Measurements from ENCODE around the gene TUBGCP2.
"Not testable (repeated sequence)": the region's sequence is repeated elsewhere in the genome, so short reads cannot be mapped to it uniquely, and the experiment has no call there.

Gene TUBGCP2

GRCh38 chr10:133273534-133274143 lies 35.0 kb downstream of the TUBGCP2 start:
- H3K27ac Mint-ChIP-seq = no peak overlapping the region
- ATAC-seq (no peak), DNase-seq (no peak)
- no peaks in the 10 kb centered on the region for H3K9me3 Mint-ChIP-seq
- H3K4me1 Mint-ChIP-seq = peaks cover 32% of the 10 kb centered on the region
- H3K4me3 Mint-ChIP-seq = peak overlapping the region in 1 of 2 donors; percentile 31
- H3K27me3 Mint-ChIP-seq = no peaks in the 10 kb centered on the region

- Mint-ChIP-seq H3K27ac (no peak overlapping the region), H3K4me3 (no peak overlapping the region), H3K4me1 (peaks cover 25% of the 10 kb centered on the region), H3K9me3 (no peaks in the 10 kb centered on the region), H3K27me3 (no peaks in the 10 kb centered on the region)
- ATAC-seq (no peak), DNase-seq (no peak)
Observed at GRCh38 chr10:133272964-133273420, 35.7 kb downstream of the TUBGCP2 start.

GRCh38 chr10:133272301-133272963 lies 36.2 kb downstream of the TUBGCP2 start:
- Mint-ChIP-seq H3K27ac (no peak overlapping the region), H3K4me1 (peaks cover 20% of the 10 kb centered on the region), H3K4me3 (no peak overlapping the region), H3K27me3 (no peaks in the 10 kb centered on the region), H3K9me3 (no peaks in the 10 kb centered on the region)
- ATAC-seq = no peak
- no peak for DNase-seq

- Mint-ChIP-seq H3K9me3 (no peaks in the 10 kb centered on the region), H3K4me3 (no peak overlapping the region), H3K4me1 (peaks cover 18% of the 10 kb centered on the region), H3K27ac (no peak overlapping the region), H3K27me3 (no peaks in the 10 kb centered on the region)
- DNase-seq (no peak), ATAC-seq (no peak)
Observed at GRCh38 chr10:133271521-133272300, 37.0 kb downstream of the TUBGCP2 start.

GRCh38 chr10:133270773-133271297 lies 37.8 kb downstream of the TUBGCP2 start:
- DNase-seq (no peak), ATAC-seq (no peak)
- H3K4me1 Mint-ChIP-seq = peaks cover 17% of the 10 kb centered on the region
- no peaks in the 10 kb centered on the region for H3K27me3 Mint-ChIP-seq
- no peak overlapping the region for H3K4me3 Mint-ChIP-seq
- no peaks in the 10 kb centered on the region for H3K9me3 Mint-ChIP-seq
- H3K27ac Mint-ChIP-seq = no peak overlapping the region

GRCh38 chr10:133270204-133270603 lies 38.5 kb downstream of the TUBGCP2 start:
- Mint-ChIP-seq H3K4me1 (peaks cover 17% of the 10 kb centered on the region), H3K9me3 (no peaks in the 10 kb centered on the region), H3K27me3 (no peaks in the 10 kb centered on the region), H3K4me3 (no peak overlapping the region), H3K27ac (peak overlapping the region in 1 of 2 donors; percentile 54)
- DNase-seq (no peak), ATAC-seq (no peak)

- peaks cover 17% of the 10 kb centered on the region for H3K4me1 Mint-ChIP-seq
- no peak overlapping the region for H3K4me3 Mint-ChIP-seq
- no peak for DNase-seq
- no peaks in the 10 kb centered on the region for H3K27me3 Mint-ChIP-seq
- ATAC-seq = peak; percentile 6
- no peaks in the 10 kb centered on the region for H3K9me3 Mint-ChIP-seq
- H3K27ac Mint-ChIP-seq = no peak overlapping the region
Observed at GRCh38 chr10:133269367-133269766, 39.3 kb downstream of the TUBGCP2 start.

GRCh38 chr10:133268532-133268931 lies 40.1 kb downstream of the TUBGCP2 start:
- H3K4me3 Mint-ChIP-seq = no peak overlapping the region

GRCh38 chr10:133267829-133268228 lies 40.8 kb downstream of the TUBGCP2 start:
- H3K4me1 Mint-ChIP-seq = peaks cover 33% of the 10 kb centered on the region
- no peak overlapping the region for H3K4me3 Mint-ChIP-seq
- DNase-seq = no peak
- no peaks in the 10 kb centered on the region for H3K9me3 Mint-ChIP-seq
- no peaks in the 10 kb centered on the region for H3K27me3 Mint-ChIP-seq
- no peak overlapping the region for H3K27ac Mint-ChIP-seq
- ATAC-seq = peak; percentile 29

More at GRCh38 chr10:133268532-133268931, 40.1 kb downstream of the TUBGCP2 start:
- no peaks in the 10 kb centered on the region for H3K9me3 Mint-ChIP-seq
- ATAC-seq (no peak), DNase-seq (no peak)
- H3K27me3 Mint-ChIP-seq = no peaks in the 10 kb centered on the region
- no peak overlapping the region for H3K27ac Mint-ChIP-seq
- peaks cover 26% of the 10 kb centered on the region for H3K4me1 Mint-ChIP-seq

- no peak overlapping the region for H3K27ac Mint-ChIP-seq
- ATAC-seq (no peak), DNase-seq (no peak)
- H3K27me3 Mint-ChIP-seq = no peaks in the 10 kb centered on the region
- peaks cover 38% of the 10 kb centered on the region for H3K4me1 Mint-ChIP-seq
- H3K4me3 Mint-ChIP-seq = no peak overlapping the region
- H3K9me3 Mint-ChIP-seq = no peaks in the 10 kb centered on the region
Observed at GRCh38 chr10:133267293-133267692, 41.4 kb downstream of the TUBGCP2 start.

GRCh38 chr10:133266056-133266795 lies 42.4 kb downstream of the TUBGCP2 start:
- peaks cover 43% of the 10 kb centered on the region for H3K4me1 Mint-ChIP-seq
- H3K27ac Mint-ChIP-seq = no peak overlapping the region
- no peaks in the 10 kb centered on the region for H3K27me3 Mint-ChIP-seq
- ATAC-seq (no peak), DNase-seq (no peak)
- H3K9me3 Mint-ChIP-seq = no peaks in the 10 kb centered on the region
- H3K4me3 Mint-ChIP-seq = no peak overlapping the region

- not testable (repeated sequence) for H3K9me3 Mint-ChIP-seq, H3K27me3 Mint-ChIP-seq, H3K27ac Mint-ChIP-seq, ATAC-seq, H3K4me3 Mint-ChIP-seq, DNase-seq
- peaks cover 55% of the 10 kb centered on the region for H3K4me1 Mint-ChIP-seq
Observed at GRCh38 chr10:133265052-133265451, 43.6 kb downstream of the TUBGCP2 start.

GRCh38 chr10:133264461-133264860 lies 44.2 kb downstream of the TUBGCP2 start:
- Mint-ChIP-seq H3K4me1 (peaks cover 61% of the 10 kb centered on the region), H3K4me3 (no peak overlapping the region), H3K9me3 (no peaks in the 10 kb centered on the region), H3K27me3 (no peaks in the 10 kb centered on the region), H3K27ac (peak overlapping the region in 1 of 2 donors; percentile 71)
- ATAC-seq (no peak), DNase-seq (no peak)

GRCh38 chr10:133263674-133264073 lies 45.0 kb downstream of the TUBGCP2 start:
- H3K4me3 Mint-ChIP-seq = no peak overlapping the region
- peaks cover 69% of the 10 kb centered on the region for H3K4me1 Mint-ChIP-seq
- H3K27ac Mint-ChIP-seq = peak overlapping the region in 1 of 2 donors; percentile 84
- no peak for DNase-seq
- H3K27me3 Mint-ChIP-seq = no peaks in the 10 kb centered on the region
- no peaks in the 10 kb centered on the region for H3K9me3 Mint-ChIP-seq
- no peak for ATAC-seq

- ATAC-seq = no peak
- no peak overlapping the region for H3K4me3 Mint-ChIP-seq
Observed at GRCh38 chr10:133262696-133263095, 46.0 kb downstream of the TUBGCP2 start.

More at GRCh38 chr10:133262696-133263095, 46.0 kb downstream of the TUBGCP2 start:
- no peak overlapping the region for H3K27ac Mint-ChIP-seq
- no peaks in the 10 kb centered on the region for H3K27me3 Mint-ChIP-seq
- H3K9me3 Mint-ChIP-seq = no peaks in the 10 kb centered on the region
- peaks cover 78% of the 10 kb centered on the region for H3K4me1 Mint-ChIP-seq
- no peak for DNase-seq

Measured in stimulated activated naive CD8-positive, alpha-beta T cell treated with anti-CD3 and anti-CD28 coated beads, Interleukin-15, amount 100 ng/mL, for 72 hours (primary cell).